ENCODE results near the gene STX1A.
A peak's percentile ranks its signal among the peaks of the same experiment; 100 is the strongest.

The STX1A gene

DNA sequence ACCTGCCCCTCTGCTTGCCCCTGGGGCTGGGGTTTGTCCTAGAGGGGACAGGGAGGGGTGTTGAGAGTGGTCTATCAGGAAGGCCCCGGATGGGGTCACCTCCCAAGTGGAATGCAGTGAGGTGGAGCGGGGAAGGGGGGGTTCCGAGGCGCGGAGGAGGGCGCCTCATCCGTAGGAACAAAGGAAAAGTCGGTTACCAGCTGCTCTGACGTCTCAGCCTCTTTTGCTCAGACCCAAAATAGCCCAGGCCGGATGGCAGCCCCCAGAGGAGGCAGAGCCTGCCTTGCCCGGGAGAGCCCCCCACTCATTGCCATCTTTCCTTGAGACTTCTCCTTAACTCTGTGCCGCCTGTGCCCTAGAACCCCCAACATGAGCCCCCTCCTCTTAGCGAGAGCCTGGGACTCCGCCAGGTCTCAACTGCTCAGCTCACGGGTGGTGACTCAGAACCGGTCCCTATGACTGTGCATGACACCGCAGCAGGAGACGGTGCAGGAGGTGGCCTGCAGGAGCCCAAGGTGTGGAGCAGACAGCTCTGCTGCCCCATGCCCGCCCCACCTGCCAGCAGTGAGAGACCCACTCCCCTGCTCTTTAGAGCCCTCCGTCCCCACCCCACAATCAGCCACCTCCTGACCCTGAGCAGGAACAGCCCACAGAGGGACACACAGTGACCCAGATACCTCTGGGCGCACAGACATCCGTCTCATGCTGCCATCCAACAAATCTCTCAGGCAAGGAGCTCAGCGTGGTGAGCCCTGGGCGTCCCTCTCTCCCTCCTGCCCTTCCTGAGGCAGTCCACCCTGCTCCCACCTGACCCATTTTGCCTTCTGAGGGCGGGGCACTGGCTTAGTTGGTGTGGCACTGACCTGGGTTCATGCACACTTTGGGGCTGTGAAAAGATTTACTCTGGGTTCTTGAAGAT lies 13.1 kb downstream of the STX1A start:
- DNase-seq, result no peak

DNA sequence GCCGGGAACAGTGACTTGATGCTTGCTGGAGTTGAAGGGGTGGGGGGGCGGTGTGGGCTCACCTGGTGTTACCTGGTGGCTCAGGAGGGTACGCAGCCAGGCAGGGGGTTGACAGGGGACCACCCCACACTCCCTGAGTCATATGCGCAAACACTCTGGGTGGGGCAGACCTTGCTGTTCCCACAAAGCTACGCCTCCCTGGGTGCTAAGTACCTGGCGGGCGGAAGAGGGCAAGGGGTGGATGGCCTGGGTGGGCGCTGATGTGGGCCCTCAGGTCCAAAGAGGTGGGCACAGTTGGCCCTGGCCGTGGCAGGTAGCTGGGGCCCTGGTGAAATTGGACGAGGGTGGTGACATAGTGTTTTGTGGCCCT lies 13.9 kb downstream of the STX1A start:
- DNase-seq, result no peak

GRCh38 chr7:73704640-73705550 lies 14.6 kb downstream of the STX1A start:
- DNase-seq, result no peak

DNA sequence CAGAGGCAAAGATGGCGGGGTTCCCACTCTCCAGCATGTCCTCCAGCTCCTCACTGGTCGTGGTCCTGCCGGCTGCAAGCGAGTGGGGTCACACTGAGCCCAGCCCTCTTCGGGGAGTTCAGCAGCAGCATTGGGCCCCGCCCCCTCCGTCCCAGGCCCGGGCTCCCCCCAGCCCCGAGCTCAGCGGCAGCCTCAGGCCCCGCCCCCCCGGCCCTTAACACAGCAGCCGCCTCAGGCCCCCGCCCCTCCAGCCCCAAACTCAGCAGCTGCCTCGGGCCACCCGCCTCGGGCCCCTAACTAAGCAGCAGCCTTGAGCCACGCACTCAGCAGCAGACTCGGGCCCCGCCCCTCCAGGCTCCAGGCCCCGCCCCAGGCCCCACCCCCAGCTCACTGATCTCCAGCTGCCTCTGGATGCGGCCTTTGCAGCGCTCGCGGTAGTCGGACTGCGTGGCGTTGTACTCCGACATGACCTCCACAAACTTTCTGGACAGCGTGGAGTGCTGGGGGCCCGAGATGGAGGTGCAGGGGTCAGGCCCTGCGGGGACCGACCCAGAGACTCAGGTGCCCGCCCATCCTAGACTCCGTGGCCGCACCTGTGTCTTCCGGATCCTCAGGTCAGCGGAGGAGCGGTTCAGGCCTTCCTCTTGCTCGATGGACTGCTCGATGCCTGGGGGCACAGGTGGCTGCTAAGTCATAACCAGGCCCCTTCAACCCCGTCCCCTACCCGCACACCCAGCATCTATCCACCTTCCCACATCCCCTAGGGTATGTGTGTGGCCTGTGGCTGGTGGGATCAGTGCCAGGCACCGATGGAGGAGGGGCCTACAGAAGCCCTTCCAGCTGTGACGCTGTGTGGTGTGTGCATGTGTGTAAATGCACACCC lies 15.5 kb downstream of the STX1A start:
- peak; percentile 37 for DNase-seq

DNA sequence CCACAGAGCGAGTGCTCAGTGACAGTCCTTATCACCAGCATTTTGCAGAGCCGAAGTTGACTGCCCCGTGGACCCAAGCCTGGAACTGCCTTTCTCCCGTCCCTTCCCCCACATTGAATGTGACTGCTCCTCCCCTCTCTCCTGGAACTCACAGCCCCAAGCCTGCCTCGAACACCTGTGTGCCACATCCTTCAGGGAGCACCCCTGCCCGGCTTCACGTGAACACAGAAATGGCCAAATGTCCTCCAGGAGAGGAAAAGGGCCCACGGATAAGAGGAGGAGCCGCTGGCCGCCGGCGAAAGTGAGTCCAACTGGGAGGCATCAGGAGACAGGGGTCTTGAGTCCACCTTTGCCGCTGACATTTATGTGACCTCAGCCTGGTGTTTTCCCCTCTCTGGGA lies 16.2 kb downstream of the STX1A start:
- DNase-seq, result no peak

GRCh38 chr7:73702665-73703064 lies 16.8 kb downstream of the STX1A start:
- DNase-seq, result no peak

DNA sequence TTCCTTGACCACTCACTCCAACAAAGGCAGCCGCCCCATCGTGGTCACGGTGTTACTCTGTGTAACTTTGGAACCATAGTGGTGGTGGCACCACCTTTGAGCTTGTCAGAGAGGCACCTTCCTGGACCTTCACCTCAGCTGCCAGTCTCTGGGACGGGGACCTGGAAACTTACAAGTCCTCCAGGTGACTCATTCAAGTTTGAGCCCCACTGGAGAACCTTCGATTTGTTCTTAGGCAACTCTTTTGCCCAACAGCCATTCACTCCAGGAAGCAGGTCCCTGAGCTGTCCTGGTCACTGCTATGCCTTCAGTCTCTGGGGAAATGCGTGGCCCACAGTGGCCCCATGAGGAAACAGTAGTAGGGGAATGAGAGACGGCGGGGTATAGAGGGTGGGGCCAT lies 17.2 kb downstream of the STX1A start:
- no peak for DNase-seq

DNA sequence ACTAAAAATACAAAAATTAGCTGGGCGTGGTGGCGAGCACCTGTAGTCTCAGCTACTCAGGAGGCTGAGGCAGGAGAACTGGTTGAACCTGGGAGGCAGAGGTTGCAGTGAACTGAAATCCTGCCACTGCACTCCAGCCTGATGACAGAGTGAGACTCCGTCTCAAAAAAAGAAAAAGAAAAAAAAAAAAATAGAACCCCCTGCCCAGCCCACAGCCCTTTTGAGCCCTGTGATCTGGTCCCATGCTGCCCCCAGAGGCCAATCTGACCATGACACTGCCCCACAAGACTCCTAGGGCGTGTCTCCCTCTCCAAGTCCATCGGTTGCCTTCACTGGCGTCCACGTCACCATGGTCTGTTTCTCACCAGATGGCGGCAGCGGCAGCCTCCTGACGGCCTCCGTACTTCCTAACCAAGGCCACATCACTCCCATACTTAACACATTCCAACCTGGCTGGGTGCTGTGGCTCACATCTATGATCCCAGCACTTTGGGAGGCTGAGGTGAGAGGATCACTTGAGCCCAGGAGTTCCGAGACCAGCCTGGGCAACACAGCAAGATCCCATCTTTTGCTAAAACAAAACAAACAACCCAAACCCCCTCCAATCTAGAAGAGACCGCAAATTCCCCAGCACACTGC lies 18.0 kb downstream of the STX1A start:
- no peak for DNase-seq

GRCh38 chr7:73700581-73701134 lies 18.8 kb downstream of the STX1A start:
- no peak for DNase-seq

DNA sequence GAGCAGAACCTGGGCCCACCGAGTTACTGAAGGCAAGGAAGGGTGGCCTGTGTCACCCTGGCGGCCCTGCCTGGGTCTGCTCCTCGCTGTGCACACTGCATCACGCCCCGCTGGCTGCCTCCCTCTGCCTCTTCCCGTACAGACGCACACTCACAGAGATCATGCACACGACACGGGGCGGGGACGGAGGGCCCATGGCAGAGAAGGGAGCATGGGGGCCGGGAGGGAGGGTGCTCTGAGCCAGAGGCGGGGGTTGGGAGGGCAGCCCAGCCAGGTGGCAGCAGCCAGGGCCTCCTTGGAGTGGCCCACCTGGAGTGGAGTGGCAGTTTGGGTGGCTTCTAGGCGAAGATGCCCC lies 19.4 kb downstream of the STX1A start:
- DNase-seq, result no peak

DNA sequence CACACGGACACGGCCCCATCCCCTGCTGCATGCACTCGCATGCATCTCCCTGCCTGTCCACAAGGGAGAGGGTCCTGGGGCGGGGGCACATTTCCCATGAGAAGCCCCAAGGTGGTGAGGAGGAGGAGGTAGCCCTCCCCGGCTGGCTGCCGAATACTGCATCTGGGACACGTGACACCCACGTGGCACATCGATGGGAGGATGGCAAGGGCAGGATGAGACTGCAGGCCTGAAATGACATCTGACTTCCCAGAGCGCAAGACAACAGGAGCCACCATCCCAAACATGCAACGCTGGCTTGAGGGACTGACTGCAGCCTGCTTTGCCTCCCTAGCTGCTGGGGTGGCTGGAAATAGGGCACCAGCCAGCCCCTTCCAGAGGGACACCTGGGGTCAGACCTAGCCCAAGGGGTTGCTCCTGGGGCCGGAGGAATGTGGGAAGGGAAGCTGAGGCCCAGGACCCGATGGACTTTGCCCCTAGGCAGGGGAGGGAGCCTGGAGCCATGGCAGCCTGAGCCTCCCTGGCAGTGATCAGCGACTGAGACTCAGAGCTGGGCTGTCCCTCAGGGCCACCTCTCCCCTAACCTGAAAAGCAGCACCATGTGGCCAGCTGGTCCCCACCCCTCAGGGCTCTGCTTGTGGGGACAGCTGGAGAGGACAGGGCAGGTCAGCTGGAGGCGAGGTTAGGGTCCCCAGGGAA lies 19.9 kb downstream of the STX1A start:
- no peak for DNase-seq

DNA sequence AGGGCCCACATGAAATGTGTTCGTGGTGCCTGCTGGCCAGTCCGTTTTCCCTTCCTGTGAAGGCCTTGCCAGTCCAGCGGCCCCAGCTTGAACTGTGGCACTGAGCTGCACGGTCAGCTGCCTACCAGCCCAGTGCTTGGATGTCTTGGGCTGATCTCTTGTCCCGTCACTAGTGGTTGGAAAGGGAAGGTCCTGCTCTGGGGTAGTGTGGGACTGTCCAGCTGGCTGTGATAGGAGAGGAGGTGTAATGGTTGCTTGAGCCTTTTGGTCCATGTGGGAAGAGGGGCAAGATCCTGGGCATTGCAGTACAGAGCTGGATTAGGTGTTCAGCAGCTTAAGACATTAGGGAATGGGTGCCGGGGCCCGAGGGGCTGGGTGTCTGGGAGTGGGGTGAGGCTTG lies 21.1 kb downstream of the STX1A start:
- no peak for DNase-seq

GRCh38 chr7:73696372-73696771 lies 23.1 kb downstream of the STX1A start:
- no peak for DNase-seq

DNA sequence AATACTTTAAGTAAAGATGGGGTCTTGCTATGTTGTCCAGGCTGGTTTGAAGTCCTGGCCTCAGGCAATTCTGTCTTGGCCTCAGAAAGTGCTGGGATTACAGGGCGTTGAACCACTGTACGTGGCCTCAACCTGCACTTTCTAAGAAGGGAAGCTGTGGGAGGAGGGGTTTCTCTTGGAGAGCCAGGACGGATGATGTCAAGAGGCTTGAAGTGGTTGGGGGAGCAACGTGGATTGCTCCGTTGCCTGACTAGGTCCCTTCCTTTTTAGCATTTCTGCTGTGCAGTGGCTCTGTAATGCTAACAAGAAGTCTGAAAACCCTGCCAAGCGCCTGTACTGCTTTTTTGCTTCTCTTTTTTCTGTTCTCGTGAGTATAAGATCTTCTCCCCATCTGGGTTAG lies 28.8 kb downstream of the STX1A start:
- DNase-seq, result no peak

DNA sequence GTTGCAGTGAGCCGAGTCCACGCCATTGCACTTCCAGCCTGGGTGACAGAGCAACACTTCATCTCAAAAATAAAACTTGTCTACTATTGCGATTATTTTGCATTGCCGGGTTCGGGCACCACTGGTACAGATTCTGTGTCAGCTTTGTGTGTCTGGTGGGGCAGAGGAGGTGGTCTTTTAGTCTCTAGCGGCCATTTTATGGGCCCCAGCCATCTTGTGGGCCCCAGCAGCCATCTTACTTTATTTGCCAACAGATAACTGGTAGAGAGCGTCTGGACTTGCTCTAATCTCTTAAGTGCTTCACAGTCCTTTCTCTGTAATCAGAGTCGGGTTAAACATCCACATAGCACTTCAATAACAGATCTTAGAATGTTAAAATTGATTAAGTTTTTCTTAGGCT lies 31.2 kb downstream of the STX1A start:
- DNase-seq, result no peak

DNA sequence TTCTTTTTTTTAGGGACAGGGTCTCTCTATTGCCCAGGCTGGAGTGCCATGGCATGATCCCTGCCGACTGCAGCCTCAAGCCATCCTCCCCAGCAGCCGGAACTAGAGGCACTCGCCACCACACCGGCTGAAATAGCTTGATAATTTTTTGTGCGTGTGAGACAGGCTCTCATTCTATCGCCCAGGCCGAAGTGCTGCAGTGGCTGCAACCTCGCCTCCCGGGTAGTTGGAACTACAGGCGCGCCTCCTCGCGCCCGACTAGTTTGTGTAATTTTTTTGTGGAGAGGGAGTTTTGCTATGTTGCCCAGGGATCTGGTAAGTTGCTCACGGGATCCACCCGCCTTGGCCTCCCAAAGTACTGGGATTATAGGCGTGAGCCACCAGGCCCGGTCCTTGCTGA lies 34.2 kb downstream of the STX1A start:
- no peak for DNase-seq

- DNase-seq, result no peak
Observed at GRCh38 chr7:73683788-73684693, 35.4 kb downstream of the STX1A start.

DNA sequence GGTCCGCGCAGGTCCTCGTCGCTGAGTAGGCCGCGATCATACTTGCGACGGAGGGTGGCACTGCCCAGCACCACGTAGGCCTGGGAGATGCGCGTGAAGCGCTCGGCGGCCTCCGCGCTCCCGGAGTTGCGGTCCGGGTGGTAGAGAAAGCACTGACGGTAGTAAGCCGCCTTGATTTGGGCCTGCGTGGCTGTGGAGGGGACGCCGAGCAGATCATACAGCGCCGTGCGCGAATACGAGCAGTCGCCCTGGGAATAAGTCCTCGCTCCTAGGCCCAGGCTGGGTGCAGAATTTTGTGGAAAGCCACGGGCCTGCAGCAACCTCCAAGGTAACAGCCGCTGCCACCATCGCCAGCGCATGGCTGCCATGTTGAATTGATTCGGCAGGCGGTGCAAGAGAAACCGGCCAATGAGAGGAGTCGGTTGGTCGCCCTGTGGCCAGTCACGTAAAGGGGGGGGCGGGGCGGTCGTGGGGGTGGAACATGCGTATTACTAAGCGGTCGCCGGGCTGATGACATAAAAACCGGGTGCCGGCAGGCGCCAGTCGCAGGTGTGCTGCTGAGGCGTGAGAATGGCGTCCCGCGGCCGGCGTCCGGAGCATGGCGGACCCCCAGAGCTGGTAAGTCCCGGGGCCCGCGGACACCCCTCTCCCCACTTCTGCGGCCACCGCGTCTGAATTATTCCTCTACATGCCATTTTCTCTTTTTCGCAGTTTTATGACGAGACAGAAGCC lies 36.2 kb downstream of the STX1A start, which contains the start of the genes BUD23 and DNAJC30:
Gene BUD23, plus strand, starts transcription at position 542 of the 732 bp plus-strand sequence. Its CDS starts 29 bp downstream, at position 571.
Gene DNAJC30, minus strand, starts transcription at position 398 of the 732 bp plus-strand sequence. Its CDS starts 30 bp downstream, at position 368.
- DNase-seq, result peak; percentile 95

- no peak for DNase-seq
Observed at GRCh38 chr7:73682745-73683055, 36.8 kb downstream of the STX1A start.

DNA sequence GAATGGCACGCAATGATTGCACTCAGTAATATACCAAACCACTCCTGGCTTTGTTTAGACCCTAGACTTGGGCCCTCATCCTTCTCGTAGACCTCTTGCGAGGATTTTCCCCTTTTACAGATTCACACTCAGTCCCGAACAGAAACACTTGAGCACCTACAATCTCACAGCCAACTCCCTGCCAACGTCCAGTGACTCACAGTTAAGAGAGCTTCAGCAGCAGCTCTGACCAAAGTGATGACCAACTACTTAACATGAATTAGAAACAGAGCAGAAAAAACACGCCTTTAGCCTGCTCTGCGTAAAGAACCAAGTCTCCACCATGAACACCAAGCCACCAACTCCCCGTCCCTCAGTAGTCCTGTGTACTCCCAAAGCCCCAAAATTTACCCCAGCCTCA lies 38.4 kb downstream of the STX1A start:
- DNase-seq, result no peak
